Measurements from ENCODE around the gene KRT85.
"Not testable (repeated sequence)": the region's sequence is repeated elsewhere in the genome, so short reads cannot be mapped to it uniquely, and the experiment has no call there.

The KRT85 gene

GRCh38 chr12:52366738-52367485 is at the start of gene KRT85:
TSS of gene KRT85 (minus strand) at chr12:52367481. CDS start at chr12:52367405, 76 bp downstream.
- no peak for DNase-seq

DNA sequence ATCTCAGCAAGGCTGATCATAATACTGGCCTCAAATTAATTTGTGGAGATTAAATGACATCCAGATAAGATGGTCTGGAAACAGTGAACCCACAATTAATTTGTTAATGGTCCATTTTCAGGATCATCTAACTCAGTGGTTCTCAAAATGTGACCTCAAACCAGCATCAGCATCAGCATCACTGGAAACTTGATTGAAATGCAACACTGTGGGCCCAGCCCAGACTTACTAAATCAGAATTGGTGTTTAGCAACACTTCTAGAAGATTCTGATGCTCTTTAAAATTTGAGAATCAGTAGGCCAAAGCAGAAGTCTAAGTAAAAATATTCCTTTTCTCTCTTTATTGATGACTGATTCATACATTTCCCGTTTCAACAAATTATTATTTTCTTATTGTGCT is 49.5 kb upstream of the KRT85 start:
- DNase-seq, result no peak

- no peak for DNase-seq
Observed at GRCh38 chr12:52415870-52416750, 48.8 kb upstream of the KRT85 start.

- no peak for DNase-seq
Observed at GRCh38 chr12:52414936-52415335, 47.7 kb upstream of the KRT85 start.

- no peak for DNase-seq
Observed at GRCh38 chr12:52413782-52414345, 46.6 kb upstream of the KRT85 start.

GRCh38 chr12:52413202-52413601 is 45.9 kb upstream of the KRT85 start:
- DNase-seq, result no peak

DNA sequence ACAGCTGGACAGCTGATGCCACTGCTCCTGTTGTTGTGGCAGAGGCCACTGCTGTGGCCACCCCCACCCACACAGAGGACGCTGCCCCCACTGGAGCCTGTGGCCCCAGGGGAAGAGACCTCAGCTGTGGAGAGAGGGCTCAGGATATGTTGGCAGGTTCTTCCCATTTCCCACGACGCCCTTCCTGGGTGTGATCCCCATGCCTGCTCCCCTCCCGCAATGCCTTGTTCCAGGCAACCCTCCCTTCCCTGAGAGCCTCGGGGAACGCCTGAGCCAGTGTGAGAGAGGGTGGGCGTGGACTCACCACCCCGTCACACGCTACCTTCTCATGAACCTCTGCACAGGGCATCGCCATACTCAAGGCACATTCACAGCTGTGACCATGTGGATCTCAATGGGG is 44.5 kb upstream of the KRT85 start:
- no peak for DNase-seq

DNA sequence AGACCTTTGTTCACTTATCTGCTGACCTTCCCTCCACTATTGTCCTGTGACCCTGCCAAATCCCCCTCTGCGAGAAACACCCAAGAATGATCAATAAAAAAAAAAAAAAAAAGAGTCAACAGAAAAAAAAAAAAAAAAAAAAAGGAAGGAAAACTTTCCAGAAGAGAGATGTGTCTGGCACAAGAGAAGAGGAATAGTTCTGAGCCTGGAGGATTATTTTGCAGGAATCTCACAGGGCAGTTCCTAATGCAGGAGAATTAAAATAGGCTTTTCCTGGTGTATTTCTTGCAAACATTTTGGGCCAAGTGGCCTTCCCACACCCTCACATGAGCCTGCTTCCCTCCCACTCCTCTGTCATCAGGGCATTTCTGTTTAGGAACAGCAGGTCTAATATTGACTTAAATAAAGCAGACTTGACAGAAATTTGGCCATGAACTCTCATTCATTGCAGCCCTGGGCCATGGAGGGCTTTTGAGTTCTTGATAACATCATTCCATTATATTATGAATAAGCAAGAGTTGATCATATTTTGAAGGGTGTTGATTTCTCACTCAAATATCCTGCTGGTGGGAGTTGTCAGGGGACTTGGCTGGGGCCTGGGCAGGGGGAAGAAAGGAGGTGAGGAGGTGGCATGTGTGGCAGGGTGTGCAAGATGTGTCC is 43.4 kb upstream of the KRT85 start:
- not testable (repeated sequence) for DNase-seq

GRCh38 chr12:52407918-52408317 is 40.6 kb upstream of the KRT85 start:
- no peak for DNase-seq

DNA sequence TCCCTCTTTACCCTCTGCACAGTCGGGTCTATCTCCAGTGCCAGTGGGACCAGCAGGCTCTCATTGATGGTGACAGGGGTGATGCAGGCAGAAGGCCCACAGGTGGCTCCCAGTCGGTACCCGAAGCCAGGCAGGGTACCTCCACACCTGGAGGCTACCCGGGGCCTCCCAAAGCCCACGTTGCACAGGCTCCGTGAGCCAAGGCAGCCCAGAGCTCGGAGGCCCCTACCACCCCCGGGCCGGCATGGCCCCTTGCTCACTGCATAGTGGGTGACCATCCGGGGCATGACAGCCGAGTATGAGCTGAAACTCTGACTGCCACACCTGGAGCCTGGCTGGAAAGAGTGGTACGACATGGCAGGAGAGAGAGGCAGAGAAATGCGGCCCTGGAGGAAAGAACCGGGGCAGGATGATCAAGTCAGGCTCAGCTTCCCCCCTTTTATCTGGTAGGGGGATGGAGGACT is 38.7 kb upstream of the KRT85 start, which contains the start of gene KRT82:
TSS of gene KRT82 (minus strand) at position 414 of the 464 bp plus-strand sequence. CDS start at position 356, 58 bp downstream.
- DNase-seq, result no peak

GRCh38 chr12:52404951-52405350 is 37.7 kb upstream of the KRT85 start:
- no peak for DNase-seq

GRCh38 chr12:52403561-52403960 is 36.3 kb upstream of the KRT85 start:
- DNase-seq, result no peak

GRCh38 chr12:52402873-52403540 is 35.7 kb upstream of the KRT85 start:
- no peak for DNase-seq

GRCh38 chr12:52402377-52402776 is 35.1 kb upstream of the KRT85 start:
- DNase-seq, result no peak

DNA sequence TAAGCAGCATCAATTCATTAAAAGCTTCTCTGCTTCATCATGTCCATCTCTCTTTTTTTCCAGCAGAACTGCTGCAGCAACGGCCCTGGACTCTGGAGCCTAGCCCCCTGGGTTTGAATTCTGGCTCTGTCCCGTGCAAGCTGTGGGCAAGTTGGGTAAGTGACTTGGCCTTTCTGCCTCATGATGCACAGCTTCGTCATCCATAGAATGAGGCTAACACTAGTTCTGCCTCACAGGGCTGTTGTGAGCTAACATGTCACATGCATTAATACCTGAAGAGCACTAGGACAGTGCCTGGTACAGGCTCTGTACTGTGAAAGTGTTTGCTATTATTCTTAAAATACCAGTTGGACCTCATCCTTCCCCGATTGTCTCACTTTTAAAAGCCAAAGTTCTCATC is 34.6 kb upstream of the KRT85 start:
- no peak for DNase-seq

- no peak for DNase-seq
Observed at GRCh38 chr12:52401526-52401925, 34.2 kb upstream of the KRT85 start.

GRCh38 chr12:52400906-52401305 is 33.6 kb upstream of the KRT85 start:
- DNase-seq, result no peak

- DNase-seq, result no peak
Observed at GRCh38 chr12:52399756-52400155, 32.5 kb upstream of the KRT85 start.

DNA sequence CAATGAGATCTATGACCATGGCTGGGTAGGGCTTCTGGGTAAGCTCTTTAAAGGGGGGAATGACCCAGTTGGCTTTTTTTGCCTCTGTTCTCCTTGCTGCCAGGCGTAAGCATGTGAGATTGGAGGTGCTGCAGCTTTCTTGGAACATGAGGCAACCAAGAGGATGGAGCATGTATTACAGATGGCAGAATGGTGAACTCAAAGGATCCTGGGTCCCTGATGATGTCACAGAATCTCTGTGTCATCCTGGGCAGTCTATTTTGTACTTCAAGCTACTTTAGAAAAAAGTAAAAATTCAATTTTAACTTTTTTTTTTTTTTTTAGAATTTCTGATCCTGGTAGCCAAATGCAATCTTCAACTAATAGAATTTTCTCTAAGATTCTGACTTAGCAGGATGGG is 30.9 kb upstream of the KRT85 start:
- no peak for DNase-seq

- no peak for DNase-seq
Observed at GRCh38 chr12:52396656-52397055, 29.4 kb upstream of the KRT85 start.

DNA sequence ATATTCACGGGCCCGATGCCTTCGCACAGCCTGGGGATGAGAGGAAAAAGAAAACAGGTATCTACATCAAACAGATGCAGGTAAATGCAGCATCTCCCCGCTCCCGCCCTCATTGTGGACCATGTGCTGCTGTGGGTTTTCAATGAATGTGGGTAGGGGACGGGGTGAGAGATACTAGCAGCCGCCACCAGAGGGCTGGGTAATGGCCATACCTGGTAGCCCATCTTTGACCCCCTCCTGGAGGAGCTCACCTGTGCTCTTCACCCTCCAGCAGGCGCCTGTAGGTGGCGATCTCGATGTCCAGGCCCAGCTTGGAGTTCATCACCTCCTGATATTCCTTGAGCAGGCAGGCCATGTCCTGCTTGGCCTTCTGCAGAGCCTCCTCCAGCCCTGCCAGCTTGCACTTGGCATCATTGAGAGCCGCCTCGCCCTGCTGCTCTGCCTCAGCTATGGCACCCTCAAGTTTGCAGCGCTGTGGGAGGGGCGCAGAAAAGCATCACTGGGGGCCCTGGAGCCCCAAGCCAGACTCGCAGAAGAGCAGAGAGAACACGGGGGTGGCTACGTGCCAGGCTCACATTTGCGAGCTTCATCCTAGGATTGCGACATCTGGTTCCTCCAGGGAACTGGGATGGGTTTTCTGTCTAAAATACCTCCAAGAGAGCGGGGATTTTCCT is 28.6 kb upstream of the KRT85 start:
- peak; percentile 25 for DNase-seq
